GM18951 (cell line): Measurements from ENCODE around the gene ACBD4.
A peak's percentile ranks its signal among the peaks of the same experiment; 100 is the strongest.

Experiments used
- POLR2A ChIP-seq: IDR thresholded peaks from 4 replicates; pipeline ENCODE4 v1.6.1; 2011; ENCODE audit warnings: mild to moderate bottlenecking; ENCODE audit not compliant: insufficient read length, insufficient read depth; ENCODE audit errors: extremely low read depth
- in situ Hi-C: fragments of 300-500 bp; cut with MboI; formaldehyde crosslinking; loops from one replicate; pipeline ENCODE4 v1.12.0; 2022; ENCODE audit warnings: low sequenced_read_pairs, mixed read lengths, inconsistent platforms; ENCODE audit not compliant: unreplicated experiment

The ACBD4 gene

DNA sequence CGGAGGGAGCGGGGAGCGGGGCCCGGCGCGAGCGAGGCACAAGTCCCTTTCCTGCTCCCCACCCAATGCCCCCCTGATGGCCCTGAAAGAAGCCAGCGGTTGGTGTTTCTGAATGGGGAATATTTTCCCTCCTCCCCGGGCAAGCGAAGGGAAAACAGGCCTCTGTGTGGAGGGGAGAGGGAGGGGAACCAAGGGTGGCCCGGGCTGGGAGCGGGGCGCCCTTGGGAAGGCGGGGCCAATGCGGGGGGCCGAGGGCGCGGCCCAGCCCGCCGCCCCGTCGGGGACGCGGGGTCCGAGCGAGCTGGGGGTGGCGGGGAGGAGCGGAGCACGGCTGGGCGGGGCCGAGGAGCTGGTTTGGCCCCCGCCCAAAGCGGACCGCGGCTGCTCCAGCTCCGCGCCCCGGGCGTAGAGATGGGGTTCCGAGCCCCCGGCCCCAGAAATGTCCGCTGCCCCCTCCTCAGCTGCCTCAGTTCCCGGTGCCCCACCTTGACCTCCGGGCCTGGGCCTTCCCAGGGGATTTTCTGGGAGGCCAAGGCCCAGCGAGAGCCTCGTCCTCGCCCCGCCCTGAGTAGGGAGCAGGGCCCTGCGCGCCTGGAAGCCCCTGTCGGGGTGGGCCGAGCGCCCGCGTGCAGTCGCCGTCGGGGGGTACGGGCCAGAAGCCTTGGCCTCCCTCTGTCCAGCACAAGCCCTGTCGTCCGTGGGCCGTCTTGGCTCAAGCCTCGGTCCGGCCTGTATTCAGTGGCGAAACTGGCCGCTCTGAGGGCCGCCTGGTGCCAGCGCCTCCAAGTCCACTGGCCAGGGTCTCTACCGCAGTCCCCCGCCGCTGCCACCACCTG, 8.9 kb downstream of the ACBD4 start:
- in situ Hi-C loops, result no loop called here
- peak; percentile 33 for TF ChIP-seq POLR2A

DNA sequence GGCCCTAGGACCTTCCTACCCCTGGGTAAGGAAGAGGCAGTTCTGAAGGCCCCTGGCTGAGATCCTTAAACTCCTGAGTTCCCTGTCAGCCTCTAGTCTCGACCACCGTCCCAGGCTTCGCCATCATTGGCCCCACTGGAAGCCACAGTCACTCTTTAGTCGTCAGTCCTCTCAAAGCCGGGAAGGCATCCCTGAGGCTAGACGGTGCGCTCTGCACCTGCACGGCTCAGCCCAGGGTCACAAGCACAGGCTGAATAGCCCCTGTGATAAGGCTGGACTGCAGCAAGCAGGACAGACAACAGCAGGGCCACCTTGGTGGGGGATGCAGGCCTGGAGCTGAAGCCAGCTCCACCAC, 9.5 kb downstream of the ACBD4 start:
- no peak for TF ChIP-seq POLR2A
- in situ Hi-C loops, result no loop called here

GRCh38 chr17:45146166-45146565, 10.7 kb downstream of the ACBD4 start:
- TF ChIP-seq POLR2A, result no peak
- in situ Hi-C loops, result no loop called here

DNA sequence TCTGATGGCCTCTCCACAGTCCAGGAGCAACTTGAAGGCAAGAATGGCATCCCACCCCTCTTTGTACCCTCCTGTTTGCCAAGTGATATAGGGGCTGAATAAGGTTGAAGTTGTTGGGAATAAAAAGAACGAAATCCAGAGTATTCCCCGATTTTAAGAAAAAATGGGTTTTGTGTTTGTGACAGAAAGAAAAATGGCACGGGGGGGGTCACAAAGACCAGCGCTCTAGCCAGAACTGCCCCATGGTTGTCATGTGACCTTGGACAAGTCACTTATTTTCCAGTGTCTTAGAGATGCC, 11.1 kb downstream of the ACBD4 start:
- in situ Hi-C loops, result no loop called here
- TF ChIP-seq POLR2A, result no peak

GRCh38 chr17:45146890-45147580, 11.5 kb downstream of the ACBD4 start:
- in situ Hi-C loops, result no loop called here
- peak; percentile 63 for TF ChIP-seq POLR2A

DNA sequence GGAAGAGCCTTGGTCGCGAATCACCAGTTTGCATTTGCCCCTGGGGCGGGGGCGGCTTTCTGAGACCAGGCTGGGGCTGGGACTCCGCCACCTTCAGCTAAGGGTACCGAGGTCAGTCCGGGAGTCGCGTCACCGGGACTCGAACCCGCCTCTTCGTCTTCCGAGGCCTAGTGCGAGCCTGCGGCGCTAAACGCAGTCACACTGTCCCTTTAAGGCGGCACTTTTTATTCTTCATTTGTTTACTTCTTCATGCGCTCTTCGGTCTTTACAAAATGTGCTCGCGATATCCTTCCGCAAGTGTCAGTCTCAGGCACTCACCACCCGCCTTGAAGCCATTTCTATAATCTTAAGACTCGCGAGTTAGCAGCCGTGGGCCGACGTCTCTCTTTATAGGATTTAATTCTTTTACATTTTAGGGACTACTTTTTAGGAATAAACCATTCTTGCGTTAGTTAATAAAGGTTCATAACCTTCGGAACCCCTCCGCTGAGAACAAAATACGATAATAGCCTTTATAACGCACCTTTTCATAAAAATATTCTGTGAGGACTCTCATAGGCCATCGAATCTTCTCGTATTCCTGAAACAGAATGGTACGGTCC, 12.2 kb downstream of the ACBD4 start:
- peak; percentile 51 for TF ChIP-seq POLR2A
- in situ Hi-C loops, result no loop called here

DNA sequence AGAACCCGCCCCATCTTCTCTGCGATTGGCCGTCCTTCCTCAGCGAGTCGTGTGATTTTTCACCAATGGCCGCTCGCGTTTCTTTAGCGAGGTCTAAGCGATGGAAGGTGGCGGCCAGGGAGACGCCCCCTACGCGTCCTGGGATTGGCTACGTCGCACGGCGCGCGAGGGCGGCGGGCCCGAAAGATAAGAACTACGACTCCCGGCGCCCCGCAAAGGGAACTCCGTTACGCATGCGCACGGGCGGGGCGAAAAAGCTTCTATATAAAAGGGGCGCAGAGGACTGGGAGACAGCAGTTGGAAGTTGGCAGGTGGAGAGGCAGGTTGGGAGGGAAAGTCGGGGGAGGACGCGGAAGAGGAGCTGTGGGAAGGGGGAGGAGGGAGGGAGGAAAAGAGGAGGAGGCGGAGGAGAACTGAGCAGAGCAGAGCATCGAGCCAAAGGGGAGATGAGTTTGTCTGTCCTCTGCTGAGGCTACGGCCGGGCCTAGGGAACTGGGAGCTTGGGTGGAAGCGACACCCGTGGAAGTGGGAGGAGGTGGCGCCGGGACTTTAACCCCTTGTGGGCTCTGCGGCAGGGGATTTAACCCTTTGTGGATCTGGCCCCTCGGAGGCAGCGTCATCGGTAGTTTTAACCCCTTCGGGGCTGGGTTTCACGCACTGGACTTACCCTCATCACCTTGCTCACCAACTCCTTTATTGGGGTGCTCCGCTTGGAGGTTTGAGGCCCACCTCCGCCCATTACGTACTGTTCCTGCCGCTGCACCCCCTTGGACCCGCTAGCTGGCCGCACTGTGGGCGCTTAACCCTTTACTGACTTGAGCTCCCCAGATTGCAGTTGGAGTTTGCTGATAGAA, 12.9 kb downstream of the ACBD4 start, which contains the start of gene HEXIM1:
Gene HEXIM1, plus strand, starts transcription at position 293 of the 854 bp plus-strand sequence. CDS start 716 bp downstream, outside the sequence.
- in situ Hi-C loops, result no loop called here
- TF ChIP-seq POLR2A, result peak; percentile 100

DNA sequence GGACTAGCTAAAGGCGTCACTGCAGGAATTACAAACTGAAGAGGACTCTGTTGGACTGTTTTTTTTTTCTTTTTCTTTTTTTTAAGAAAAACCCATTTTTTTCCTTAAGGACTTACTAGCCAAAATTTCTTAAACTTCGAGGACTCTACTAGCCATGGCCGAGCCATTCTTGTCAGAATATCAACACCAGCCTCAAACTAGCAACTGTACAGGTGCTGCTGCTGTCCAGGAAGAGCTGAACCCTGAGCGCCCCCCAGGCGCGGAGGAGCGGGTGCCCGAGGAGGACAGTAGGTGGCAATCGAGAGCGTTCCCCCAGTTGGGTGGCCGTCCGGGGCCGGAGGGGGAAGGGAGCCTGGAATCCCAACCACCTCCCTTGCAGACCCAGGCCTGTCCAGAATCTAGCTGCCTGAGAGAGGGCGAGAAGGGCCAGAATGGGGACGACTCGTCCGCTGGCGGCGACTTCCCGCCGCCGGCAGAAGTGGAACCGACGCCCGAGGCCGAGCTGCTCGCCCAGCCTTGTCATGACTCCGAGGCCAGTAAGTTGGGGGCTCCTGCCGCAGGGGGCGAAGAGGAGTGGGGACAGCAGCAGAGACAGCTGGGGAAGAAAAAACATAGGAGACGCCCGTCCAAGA, 13.7 kb downstream of the ACBD4 start:
- in situ Hi-C loops, result no loop called here

DNA sequence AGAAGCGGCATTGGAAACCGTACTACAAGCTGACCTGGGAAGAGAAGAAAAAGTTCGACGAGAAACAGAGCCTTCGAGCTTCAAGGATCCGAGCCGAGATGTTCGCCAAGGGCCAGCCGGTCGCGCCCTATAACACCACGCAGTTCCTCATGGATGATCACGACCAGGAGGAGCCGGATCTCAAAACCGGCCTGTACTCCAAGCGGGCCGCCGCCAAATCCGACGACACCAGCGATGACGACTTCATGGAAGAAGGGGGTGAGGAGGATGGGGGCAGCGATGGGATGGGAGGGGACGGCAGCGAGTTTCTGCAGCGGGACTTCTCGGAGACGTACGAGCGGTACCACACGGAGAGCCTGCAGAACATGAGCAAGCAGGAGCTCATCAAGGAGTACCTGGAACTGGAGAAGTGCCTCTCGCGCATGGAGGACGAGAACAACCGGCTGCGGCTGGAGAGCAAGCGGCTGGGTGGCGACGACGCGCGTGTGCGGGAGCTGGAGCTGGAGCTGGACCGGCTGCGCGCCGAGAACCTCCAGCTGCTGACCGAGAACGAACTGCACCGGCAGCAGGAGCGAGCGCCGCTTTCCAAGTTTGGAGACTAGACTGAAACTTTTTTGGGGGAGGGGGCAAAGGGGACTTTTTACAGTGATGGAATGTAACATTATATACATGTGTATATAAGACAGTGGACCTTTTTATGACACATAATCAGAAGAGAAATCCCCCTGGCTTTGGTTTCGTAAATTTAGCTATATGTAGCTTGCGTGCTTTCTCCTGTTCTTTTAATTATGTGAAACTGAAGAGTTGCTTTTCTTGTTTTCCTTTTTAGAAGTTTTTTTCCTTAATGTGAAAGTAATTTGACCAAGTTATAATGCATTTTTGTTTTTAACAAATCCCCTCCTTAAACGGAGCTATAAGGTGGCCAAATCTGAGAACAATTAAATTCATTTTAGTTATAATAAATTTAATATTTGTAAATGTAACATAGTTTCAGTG, 14.5 kb downstream of the ACBD4 start:
- peak; percentile 45 for TF ChIP-seq POLR2A
- in situ Hi-C loops, result no loop called here

More for the DNA sequence above, 13.7 kb downstream of the ACBD4 start:
- peak; percentile 17 for TF ChIP-seq POLR2A

DNA sequence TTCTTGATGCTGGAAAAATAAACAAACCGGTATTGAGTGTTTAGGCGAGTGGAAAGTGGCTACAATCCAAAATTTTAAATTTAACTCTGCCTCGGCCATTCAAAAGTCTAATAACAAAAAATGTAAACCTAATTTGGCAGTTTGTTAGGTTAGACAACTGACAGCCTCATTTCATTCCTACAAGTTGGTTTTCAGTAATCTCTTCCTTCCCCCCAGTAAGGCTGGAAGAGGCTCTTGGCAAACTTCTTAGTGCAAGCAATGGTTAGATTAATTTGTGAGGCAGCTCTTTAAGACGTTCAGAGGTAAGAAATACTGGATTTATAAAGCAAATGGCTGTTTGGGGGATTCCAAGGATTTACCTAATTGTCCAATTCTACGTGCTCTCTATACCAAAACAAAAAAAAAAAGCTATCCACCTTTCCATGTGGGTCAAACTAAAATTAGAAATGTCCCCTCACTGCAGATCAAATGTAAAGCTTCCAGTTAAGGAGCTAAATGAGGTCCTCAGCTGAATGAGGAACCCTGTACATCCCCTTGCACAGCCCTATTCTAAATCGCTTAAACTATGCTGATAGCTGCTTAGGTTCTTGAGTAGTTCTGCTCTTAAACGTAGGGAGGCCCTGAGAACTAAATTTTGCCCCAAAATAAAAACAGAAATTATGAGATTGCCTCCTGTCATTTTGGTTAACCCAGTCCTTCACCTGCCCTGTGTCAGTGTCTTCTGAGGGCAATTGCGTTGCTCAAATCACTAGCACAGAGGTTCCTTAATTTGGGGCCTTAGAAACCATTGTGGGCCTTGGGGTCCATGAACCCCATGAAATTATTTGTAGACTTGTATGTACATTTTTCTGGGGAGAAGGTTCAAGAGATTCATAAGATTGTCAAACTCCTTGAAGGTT, 15.7 kb downstream of the ACBD4 start:
- TF ChIP-seq POLR2A, result no peak
- in situ Hi-C loops, result no loop called here

DNA sequence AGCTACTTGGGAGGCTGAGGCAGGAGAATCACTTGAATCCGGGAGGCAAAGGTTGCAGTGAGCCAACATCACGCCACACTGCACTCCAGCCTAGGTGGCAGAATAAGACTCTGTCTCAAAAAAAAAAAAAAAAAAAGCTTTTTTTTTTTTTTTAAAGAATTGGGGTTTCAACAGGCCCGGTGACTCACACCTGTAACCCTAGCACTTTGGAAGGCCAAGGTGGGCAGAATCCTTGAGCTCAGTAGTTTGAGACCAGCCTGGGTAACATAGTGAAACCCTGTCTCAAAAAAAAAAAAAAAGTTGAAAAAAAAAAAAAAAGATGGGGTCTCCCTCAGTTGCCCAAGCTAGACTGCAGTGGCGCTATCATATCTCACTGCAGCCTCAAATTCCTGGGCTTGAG, 19.5 kb downstream of the ACBD4 start:
- no peak for TF ChIP-seq POLR2A
- in situ Hi-C loops, result no loop called here
